ENCODE data around the gene OR6C75. TPM values are rescaled to one million over a fixed set of nuclear protein-coding genes. Genes with fewer than 3 reads are reported as not detected.

OR6C75 gene
- total and polyA plus RNA-seq, 2 of the 4 experiments (the other 2 are of a cell fraction): not detected

DNA sequence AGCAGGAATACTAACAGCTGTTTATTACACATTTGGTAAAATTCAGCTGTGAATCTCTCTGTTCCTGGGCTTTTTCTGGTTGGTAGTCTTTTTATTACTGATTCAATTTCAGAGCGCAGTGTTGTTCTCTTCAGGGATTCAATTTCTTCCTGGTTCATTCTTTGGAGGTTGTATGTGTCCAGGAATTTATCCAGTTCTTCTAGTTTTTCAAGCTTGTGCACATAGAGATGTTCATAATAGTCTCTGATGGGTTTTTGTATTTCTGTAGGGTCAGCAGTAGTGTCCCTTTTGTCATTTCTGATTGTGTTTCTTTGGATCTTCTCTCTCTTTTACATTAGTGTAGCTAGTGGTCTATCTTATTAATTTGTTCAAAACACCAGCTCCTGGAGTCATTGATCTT is 54.2 kb downstream of the OR6C75 start:
- H3K27me3 ChIP-seq (ENCODE audit: control insufficient read depth, insufficient read depth, low read length): no peaks in the 10 kb centered on the region
- no peaks in the 10 kb centered on the region for H3K9me1 ChIP-seq (ENCODE audit: insufficient read depth, low read length)
- dilution Hi-C loops (cut with HindIII; ENCODE audit: low sequenced_read_pairs, unreplicated experiment) (no loop called here), intact Hi-C loops (cut with micrococcal nuclease) (no loop called here), in situ Hi-C loops (cut with MboI; ENCODE audit: low sequenced_read_pairs) (no loop called here)
- H3K56ac ChIP-seq (ENCODE audit: extremely low read depth, insufficient read depth, low read length): no peak overlapping the region
- H3K4me1 ChIP-seq (ENCODE audit: control insufficient read depth, insufficient read depth, low read length): no peaks in the 10 kb centered on the region
- no peaks in the 10 kb centered on the region for H4K20me1 ChIP-seq (ENCODE audit: insufficient read depth, low read length)
- H3K27ac ChIP-seq (ENCODE audit: insufficient read depth, low read length): no peak overlapping the region
- H2BK20ac ChIP-seq (ENCODE audit: low read depth, low read length): no peak overlapping the region
- no peak overlapping the region for H3K4me2 ChIP-seq (ENCODE audit: low read depth, low read length)
- no peak for TF ChIP-seq MAZ (IDR thresholded peaks at IDR 0.05; ENCODE audit: borderline replicate concordance, low read depth, low read length)
- no peak for TF ChIP-seq MAFK (IDR thresholded peaks at IDR 0.05; ENCODE audit: low read depth, low read length)
- TF ChIP-seq MXI1 (IDR thresholded peaks at IDR 0.05; ENCODE audit: borderline replicate concordance, low read depth, low read length): no peak
- TF ChIP-seq CEBPB (IDR thresholded peaks at IDR 0.05; ENCODE audit: low read depth, low read length): no peak
- no peak for TF ChIP-seq RAD21 (IDR thresholded peaks at IDR 0.05; ENCODE audit: low read length)
- no peak for TF ChIP-seq SMC3 (IDR thresholded peaks at IDR 0.05; ENCODE audit: low read depth, low read length)
- TF ChIP-seq, protein P1, sequence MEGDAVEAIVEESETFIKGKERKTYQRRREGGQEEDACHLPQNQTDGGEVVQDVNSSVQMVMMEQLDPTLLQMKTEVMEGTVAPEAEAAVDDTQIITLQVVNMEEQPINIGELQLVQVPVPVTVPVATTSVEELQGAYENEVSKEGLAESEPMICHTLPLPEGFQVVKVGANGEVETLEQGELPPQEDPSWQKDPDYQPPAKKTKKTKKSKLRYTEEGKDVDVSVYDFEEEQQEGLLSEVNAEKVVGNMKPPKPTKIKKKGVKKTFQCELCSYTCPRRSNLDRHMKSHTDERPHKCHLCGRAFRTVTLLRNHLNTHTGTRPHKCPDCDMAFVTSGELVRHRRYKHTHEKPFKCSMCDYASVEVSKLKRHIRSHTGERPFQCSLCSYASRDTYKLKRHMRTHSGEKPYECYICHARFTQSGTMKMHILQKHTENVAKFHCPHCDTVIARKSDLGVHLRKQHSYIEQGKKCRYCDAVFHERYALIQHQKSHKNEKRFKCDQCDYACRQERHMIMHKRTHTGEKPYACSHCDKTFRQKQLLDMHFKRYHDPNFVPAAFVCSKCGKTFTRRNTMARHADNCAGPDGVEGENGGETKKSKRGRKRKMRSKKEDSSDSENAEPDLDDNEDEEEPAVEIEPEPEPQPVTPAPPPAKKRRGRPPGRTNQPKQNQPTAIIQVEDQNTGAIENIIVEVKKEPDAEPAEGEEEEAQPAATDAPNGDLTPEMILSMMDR (conservative IDR thresholded peaks at IDR 0.05; ENCODE audit: low read depth, low read length): no peak
- no peak for TF ChIP-seq FOS (IDR thresholded peaks at IDR 0.05; ENCODE audit: low read depth, low read length)
- no peak overlapping the region for H2BK5ac ChIP-seq (ENCODE audit: low read depth, low read length, poor library complexity, severe bottlenecking)
- no peak for ATAC-seq (ENCODE audit: low read depth)
- H2BK120ac ChIP-seq (ENCODE audit: low read depth, low read length): no peak overlapping the region
- H4K91ac ChIP-seq (ENCODE audit: insufficient read depth, low read depth, low read length): no peak overlapping the region
- H4K8ac ChIP-seq (ENCODE audit: low read depth in 2 of 2, low read length in 2 of 2): no peak overlapping the region
- H2BK15ac ChIP-seq (ENCODE audit: low read depth, low read length): no peak overlapping the region
- no peak overlapping the region for H4K5ac ChIP-seq (ENCODE audit: low read depth, low read length)
- H2AFZ ChIP-seq (replicated peaks; ENCODE audit: low read length, poor library complexity): no peak overlapping the region
- H3K14ac ChIP-seq (replicated peaks; ENCODE audit: low read depth, low read length): no peak overlapping the region
- no peak overlapping the region for H2AK9ac ChIP-seq (replicated peaks; ENCODE audit: low read depth, low read length, poor library complexity)
- no peak overlapping the region for H2AK5ac ChIP-seq (ENCODE audit: low read depth, low read length)
- no peak overlapping the region for H3K18ac ChIP-seq (ENCODE audit: low read depth, low read length)
- no peak for DNase-seq
- H3K36me3 ChIP-seq (ENCODE audit: control insufficient read depth, insufficient read depth, low read length): no peaks in the 10 kb centered on the region
- no TSS peak for BruUV-seq (replicated peaks)
- no CpG with 5 or more reads among the region's 1 CpG for WGBS, 2 experiments (ENCODE audit: extremely low coverage in 2 of 2, insufficient read length in 1 of 2)
- no peak overlapping the region for H3K9ac ChIP-seq (ENCODE audit: low read depth, low read length)
- no peaks in the 10 kb centered on the region for H3K9me3 ChIP-seq (ENCODE audit: control insufficient read depth, insufficient read depth, low read length)
- ChIA-PET POLR2A (ENCODE audit: unreplicated experiment) (no interaction called here), CTCF (no interaction called here)
- H3K4ac ChIP-seq (ENCODE audit: low read depth, low read length): no peak overlapping the region
- no peaks in the 10 kb centered on the region for H3K79me1 ChIP-seq (ENCODE audit: low read depth in 1 of 2, low read length in 2 of 2)
- H3K23ac ChIP-seq (ENCODE audit: low read depth, low read length): no peak overlapping the region
- no peak overlapping the region for H3K4me3 ChIP-seq (ENCODE audit: insufficient read depth, low read depth, low read length)

Other genes starting within 250 kb of the OR6C75 start
- not detected in 2 replicates for gene OR9K2, start 236.6 kb upstream of the OR6C75 start, total RNA-seq (2012; rRNA removed)
- gene OR9K2, start 236.6 kb upstream of the OR6C75 start, polyA plus RNA-seq (2012; rRNA removed): not detected in 2 replicates
- not detected in 2 replicates for gene OR10A7, start 141.9 kb upstream of the OR6C75 start, total RNA-seq (2012; rRNA removed)
- gene OR10A7, start 141.9 kb upstream of the OR6C75 start, polyA plus RNA-seq (2012; rRNA removed): not detected in 2 replicates
- gene OR6C74, start 118.4 kb upstream of the OR6C75 start, total RNA-seq (2012; rRNA removed): not detected in 2 replicates
- not detected in 2 replicates for gene OR6C74, start 118.4 kb upstream of the OR6C75 start, polyA plus RNA-seq (2012; rRNA removed)
- not detected in 2 replicates for gene OR6C6, start 66.4 kb upstream of the OR6C75 start, total RNA-seq (2012; rRNA removed)
- gene OR6C6, start 66.4 kb upstream of the OR6C75 start, polyA plus RNA-seq (2012; rRNA removed): not detected in 2 replicates
- gene OR6C1, start 48.6 kb upstream of the OR6C75 start, total RNA-seq (2012; rRNA removed): not detected in 2 replicates
- gene OR6C1, start 48.6 kb upstream of the OR6C75 start, polyA plus RNA-seq (2012; rRNA removed): not detected in 2 replicates
- not detected in 2 replicates for gene OR6C3, start 32.2 kb upstream of the OR6C75 start, total RNA-seq (2012; rRNA removed)
- gene OR6C3, start 32.2 kb upstream of the OR6C75 start, polyA plus RNA-seq (2012; rRNA removed): not detected in 2 replicates
- gene OR6C65, start 37.6 kb downstream of the OR6C75 start, total RNA-seq (2012; rRNA removed): not detected in 2 replicates
- not detected in 2 replicates for gene OR6C65, start 37.6 kb downstream of the OR6C75 start, polyA plus RNA-seq (2012; rRNA removed)
- gene OR6C76, start 63.3 kb downstream of the OR6C75 start, total RNA-seq (2012; rRNA removed): not detected in 2 replicates
- not detected in 2 replicates for gene OR6C76, start 63.3 kb downstream of the OR6C75 start, polyA plus RNA-seq (2012; rRNA removed)
- not detected in 2 replicates for gene OR6C2, start 81.1 kb downstream of the OR6C75 start, total RNA-seq (2012; rRNA removed)
- not detected in 2 replicates for gene OR6C2, start 81.1 kb downstream of the OR6C75 start, polyA plus RNA-seq (2012; rRNA removed)
- gene OR6C70, start 107.2 kb downstream of the OR6C75 start, total RNA-seq (2012; rRNA removed): not detected in 2 replicates
- gene OR6C70, start 107.2 kb downstream of the OR6C75 start, polyA plus RNA-seq (2012; rRNA removed): not detected in 2 replicates
- gene OR6C68, start 129.4 kb downstream of the OR6C75 start, total RNA-seq (2012; rRNA removed): not detected in 2 replicates
- gene OR6C68, start 129.4 kb downstream of the OR6C75 start, polyA plus RNA-seq (2012; rRNA removed): not detected in 2 replicates
- gene OR6C4, start 186.6 kb downstream of the OR6C75 start, total RNA-seq (2012; rRNA removed): not detected in 2 replicates
- gene OR6C4, start 186.6 kb downstream of the OR6C75 start, polyA plus RNA-seq (2012; rRNA removed): not detected in 2 replicates
- gene OR2AP1, start 209.5 kb downstream of the OR6C75 start, total RNA-seq (2012; rRNA removed): not detected in 2 replicates
- gene OR2AP1, start 209.5 kb downstream of the OR6C75 start, polyA plus RNA-seq (2012; rRNA removed): not detected in 2 replicates

Data from IMR-90 (cell line).